ENCODE data around the gene TSKS.

TSKS gene

DNA sequence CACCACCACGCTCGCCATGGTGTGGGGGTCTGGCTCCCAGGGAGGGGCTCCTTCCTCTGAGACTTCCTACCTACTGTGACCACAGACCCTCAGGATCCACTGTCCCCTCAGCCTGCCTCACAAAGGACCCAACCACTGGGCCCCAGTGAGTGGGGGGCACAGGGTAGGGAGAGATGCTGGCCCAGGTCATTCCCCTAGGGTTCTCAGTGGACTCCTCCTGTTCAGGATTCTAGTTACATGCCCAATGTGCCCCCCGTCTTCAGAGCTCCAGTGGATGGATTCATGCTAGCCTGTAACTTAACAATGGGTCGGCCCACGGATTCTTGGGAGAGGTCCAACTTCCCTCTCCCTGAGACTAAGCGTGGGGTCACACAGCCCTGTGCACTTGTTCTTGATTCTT is at the start of gene TSKS:
Gene TSKS, minus strand, starts transcription at position 77 of the 400 bp plus-strand sequence. Its CDS starts 59 bp downstream, at position 18.
- DNase-seq: no peak

DNA sequence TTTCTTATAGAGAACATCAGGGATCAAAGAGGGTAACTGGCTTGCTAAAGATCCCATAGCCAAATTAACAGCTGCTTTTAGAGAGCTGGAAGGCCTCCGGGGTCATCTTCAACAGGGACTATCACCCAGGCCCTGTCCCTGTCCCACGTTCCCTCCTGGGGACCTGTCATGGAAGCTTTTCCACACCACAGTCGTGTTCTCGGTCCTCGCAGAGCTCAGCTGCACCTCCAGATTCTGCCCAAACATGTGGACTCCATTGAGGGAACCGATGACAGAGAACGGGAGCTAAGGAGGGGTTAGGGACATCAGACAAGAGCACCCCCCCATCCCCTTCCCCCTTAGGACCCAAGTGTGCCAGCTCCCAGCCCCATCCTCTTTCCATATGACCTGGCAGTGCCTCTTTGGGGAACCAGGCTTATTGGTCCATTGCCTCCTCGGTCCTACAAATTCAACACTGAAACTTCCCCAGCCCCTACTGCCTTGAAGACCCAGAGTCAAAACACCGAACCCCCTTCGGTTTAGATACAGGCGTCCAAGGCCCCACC is 49.4 kb upstream of the TSKS start:
- no peak for DNase-seq

DNA sequence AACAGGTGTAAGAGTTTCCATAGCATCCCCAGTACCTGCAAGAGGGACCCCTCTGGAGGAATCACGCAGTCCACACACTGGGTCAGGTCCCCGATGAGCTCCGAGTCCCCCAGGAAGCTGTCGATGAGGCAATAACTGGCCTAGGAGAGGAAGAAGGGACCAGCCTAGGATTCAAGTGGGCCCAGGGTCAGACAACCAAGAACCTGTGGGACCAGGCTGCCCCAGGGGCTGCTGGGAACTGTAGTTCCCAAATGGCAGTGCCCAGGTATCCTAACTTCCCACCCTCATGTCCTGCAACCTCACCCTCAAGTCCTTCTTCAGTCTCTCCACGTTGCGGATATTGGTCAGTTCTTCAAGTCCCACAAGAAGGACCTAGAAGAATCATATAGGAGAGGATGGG is 48.2 kb upstream of the TSKS start:
- no peak for DNase-seq

DNA sequence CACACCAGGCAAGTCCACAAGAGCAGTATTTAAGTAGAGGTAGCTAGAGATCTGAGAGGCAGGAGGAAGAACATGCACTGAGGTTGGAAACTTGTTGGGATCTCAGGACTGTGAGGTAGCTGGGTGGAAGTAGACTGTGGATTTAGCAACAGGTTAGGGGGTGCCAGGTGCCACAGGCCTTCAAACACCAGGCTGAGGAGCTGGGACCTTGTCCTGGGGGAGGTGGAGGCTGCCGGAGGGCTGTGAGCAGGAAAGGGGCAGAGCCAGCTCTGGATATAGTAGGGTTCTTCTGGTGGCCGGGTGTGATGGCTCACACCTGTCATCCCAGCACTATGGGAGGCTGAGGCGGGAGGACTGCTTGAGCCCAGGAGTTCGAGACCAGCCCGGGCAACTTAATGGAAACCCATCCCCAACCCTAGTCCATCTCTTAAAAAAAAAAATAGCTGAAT is 46.9 kb upstream of the TSKS start:
- DNase-seq: no peak

- peak in 1 of 2 donors; percentile 62 for DNase-seq
Measured at GRCh38 chr19:49809160-49809940, 46.2 kb upstream of the TSKS start.

DNA sequence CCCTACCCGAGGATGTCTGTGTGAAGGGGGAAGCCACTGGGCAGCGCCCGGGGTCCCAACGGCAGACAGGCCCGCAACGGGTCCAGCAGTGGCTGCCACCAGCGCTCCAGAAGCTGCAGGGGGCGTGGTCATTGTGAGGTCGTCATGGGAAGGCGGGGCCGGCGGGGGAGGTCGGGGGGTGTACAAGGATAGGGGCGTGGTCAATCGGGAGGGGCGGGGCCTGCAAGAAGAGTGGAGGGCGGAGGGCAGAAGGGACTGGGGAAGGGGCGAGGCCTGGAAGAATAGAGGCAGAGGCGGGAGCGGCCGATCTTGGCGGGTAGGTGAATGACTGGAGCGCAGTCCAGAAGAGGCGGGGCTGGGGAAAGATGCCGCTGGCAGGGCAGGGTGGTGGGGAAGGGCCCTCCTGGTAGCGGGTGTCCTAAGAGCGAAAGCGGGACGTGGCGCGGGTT is 45.6 kb upstream of the TSKS start:
- DNase-seq: peak in 1 of 2 donors; percentile 62

DNA sequence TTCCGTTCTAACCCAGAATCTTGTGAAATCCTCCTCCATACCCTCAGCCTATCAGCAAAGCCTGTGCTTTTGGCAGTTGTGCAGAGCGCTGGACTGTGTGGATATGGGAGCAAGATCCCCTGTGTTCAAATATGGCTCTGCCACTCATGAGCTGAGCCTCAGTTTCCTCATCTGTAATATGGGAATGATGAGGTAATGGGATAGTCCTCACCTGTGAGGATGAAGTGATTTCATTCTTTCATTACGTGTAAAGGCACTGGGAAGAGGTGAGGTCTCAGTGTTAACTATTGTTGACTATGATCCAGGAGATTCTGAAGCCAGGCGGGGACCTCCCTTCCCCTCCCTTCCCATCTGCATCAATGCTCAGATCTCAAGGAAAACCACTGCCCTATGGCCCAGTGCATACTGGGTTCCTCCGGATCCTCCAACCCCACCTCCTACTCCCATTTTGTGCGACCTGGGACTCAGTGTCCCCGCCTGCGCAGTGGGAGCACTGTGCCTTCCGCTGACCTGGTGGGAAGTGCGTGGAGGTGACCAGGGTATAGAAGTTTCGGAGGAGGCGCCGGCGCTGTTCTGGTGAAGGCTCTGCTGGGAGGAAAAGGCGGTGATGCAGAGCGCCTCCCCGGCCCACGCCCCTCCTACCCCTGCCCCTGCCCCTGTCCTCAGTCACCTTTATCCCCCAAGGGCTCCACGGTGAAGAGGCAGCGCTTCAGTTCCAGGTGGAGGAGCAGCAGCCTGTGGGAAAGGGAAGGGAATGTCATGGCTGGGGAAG is 45.0 kb upstream of the TSKS start:
- DNase-seq: no peak

GRCh38 chr19:49807058-49807903 is 44.2 kb upstream of the TSKS start:
- DNase-seq: peak; percentile 18 to 75

DNA sequence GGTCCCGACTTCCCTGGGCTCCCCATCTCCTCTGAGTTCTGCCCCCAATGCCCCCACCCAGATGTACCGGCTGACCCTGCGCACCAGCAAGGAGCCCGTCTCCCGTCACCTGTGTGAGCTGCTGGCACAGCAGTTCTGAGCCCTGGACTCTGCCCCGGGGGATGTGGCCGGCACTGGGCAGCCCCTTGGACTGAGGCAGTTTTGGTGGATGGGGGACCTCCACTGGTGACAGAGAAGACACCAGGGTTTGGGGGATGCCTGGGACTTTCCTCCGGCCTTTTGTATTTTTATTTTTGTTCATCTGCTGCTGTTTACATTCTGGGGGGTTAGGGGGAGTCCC is 43.5 kb upstream of the TSKS start:
- DNase-seq: no peak

GRCh38 chr19:49805822-49806619 is 42.9 kb upstream of the TSKS start:
- DNase-seq: no peak

DNA sequence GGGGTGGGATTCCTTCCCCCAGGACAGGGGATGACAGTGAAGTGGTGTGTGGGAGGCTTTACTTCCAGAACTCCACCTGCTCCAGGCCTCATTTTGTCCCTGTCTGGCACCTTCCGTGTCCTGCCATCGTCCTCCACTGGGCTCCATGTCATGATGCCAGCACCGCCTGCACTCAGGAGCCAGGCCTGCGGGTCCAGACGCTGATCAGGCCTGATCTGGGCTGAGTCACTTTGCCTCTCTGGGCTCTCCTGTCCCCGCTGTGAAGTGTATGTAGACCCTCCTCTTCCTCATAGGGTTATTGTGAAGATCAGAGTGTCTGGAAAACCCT is 40.4 kb upstream of the TSKS start:
- DNase-seq: no peak

DNA sequence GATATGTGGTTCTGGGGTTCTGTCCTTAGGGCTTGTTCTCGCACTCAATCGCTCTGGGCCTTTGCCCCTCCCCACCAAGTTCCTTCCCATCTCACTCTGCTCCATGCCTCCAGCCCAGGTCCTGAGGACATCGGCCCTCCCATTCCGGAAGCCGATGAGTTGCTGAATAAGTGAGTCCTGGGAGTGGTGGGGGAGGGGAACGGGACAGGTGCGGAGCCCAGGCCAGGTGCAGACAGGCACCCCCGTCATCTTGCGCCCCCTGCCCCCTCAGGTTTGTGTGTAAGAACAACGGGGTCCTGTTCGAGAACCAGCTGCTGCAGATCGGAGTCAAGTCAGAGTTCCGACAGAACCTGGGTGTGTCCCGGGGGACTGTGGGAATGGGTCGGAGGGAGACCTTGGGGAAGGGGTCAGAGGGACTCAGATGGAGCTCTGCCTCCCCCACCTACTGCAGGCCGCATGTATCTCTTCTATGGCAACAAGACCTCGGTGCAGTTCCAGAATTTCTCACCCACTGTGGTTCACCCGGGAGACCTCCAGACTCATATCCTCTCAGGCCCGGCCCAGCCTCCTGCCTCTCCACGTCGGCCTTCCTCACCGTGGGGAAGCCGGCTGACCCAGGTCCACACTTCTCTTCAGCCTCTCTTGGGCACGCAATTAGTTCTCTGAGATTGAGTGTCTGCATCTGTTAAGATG is 39.9 kb upstream of the TSKS start:
- no peak for DNase-seq

DNA sequence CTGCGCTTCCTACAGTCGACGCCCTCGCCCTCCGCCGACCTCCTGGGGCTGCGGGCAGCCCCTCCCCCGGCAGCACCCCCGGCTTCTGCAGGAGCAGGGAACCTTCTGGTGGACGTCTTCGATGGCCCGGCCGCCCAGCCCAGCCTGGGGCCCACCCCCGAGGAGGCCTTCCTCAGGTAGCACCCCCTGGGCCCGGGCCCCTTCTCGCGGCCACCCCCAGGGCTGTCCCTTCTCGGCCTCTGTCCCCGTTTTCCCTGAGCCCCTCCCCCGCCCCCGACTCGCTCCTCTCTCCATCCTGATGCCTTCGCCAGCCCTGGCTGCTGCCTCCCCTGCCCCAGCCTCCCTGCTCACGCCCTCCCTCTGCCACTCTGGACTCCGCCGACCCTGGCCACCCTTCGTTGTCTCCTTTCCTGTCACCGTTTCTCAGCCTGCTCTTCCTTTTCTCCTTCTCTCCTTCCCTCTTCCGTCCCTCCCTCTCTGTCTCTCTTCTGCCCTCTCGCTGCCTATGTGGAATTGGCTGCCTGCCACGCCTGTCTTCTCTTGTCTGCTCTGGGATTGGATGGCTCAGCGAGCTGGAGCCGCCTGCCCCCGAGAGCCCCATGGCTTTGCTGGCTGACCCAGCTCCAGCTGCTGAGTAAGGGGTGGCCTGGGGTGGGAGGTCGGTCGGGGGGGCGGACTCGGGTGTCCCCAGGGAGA is 39.0 kb upstream of the TSKS start:
- no peak for DNase-seq

GRCh38 chr19:49801401-49801888 is 38.3 kb upstream of the TSKS start:
- DNase-seq: no peak

DNA sequence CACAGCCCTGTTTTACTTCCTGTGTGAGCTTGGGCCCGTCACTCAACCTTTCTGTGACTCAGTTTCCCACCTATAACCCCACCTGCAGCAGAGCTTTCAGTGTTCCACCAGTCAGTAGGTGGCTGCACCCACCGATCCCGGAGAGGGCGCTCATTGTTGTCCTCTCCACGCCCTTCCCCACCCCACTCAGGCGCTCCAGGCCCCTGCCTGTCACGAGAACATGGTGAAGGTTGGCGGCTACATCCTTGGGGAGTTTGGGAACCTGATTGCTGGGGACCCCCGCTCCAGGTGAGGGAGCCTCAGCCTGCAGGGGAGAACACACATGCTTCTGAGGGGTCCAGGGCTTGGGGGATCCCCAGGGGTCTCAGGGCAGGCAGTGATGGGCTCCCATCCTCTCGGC is 37.7 kb upstream of the TSKS start:
- no peak for DNase-seq

- no peak for DNase-seq
Measured at GRCh38 chr19:49799798-49800376, 36.8 kb upstream of the TSKS start.

DNA sequence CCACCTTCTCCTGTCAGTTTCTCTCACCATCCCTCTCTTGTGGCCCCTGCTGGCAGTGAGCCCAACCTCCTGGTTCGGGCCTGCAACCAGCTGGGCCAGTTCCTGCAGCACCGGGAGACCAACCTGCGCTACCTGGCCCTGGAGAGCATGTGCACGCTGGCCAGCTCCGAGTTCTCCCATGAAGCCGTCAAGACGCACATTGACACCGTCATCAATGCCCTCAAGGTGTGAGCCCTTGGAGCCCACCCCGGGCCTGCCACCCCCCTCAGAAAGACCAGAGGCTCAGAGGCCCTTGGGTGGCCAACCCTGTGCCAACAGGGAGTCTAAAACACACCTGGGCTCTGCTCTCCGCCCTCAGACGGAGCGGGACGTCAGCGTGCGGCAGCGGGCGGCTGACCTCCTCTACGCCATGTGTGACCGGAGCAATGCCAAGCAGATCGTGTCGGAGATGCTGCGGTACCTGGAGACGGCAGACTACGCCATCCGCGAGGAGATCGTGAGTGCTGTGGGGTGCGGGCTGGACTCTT is 36.2 kb upstream of the TSKS start:
- DNase-seq: no peak

DNA sequence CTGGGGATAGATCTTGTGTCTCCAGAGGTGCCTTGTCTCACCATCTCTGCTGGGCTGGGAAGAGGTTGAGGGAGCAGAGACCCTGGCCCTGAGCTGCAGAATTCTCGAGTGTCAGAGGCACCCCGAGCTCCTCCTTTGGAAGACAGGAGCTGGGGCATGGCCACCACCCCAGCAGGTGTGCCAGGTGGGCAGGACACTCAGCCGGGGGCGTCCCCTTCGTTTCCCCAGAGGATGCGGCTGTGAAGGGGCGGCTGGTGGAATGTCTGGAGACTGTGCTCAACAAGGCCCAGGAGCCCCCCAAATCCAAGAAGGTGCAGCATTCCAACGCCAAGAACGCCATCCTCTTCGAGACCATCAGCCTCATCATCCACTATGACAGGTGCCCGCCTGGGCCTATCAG is 35.5 kb upstream of the TSKS start:
- DNase-seq: no peak

GRCh38 chr19:49795615-49796014 is 32.5 kb upstream of the TSKS start:
- no peak for DNase-seq

GRCh38 chr19:49793561-49793840 is 30.4 kb upstream of the TSKS start:
- peak in 1 of 2 donors; percentile 3 for DNase-seq

Data from bone marrow (tissue), 2 donors.